OCI-LY7 (cell line): Measurements from ENCODE around the gene THSD7B.

Experiments used
- CTCF ChIP-seq: fragments of 200-600 bp; sonication (generic); conservative IDR thresholded peaks from 2 replicates; pipeline ENCODE4 v1.5.1; 2014; ENCODE audit warnings: mild to moderate bottlenecking, antibody characterized with exemption, low read length, moderate library complexity, mixed read lengths
- EZH2phosphoT487 ChIP-seq: fragments of 200-600 bp; sonication (generic); IDR thresholded peaks from 2 replicates; pipeline ENCODE4 v1.6.1; 2018; ENCODE audit warnings: low read depth, borderline replicate concordance, mild to moderate bottlenecking, mixed run types, antibody characterized with exemption, low read length, moderate library complexity, mixed read lengths

DNA sequence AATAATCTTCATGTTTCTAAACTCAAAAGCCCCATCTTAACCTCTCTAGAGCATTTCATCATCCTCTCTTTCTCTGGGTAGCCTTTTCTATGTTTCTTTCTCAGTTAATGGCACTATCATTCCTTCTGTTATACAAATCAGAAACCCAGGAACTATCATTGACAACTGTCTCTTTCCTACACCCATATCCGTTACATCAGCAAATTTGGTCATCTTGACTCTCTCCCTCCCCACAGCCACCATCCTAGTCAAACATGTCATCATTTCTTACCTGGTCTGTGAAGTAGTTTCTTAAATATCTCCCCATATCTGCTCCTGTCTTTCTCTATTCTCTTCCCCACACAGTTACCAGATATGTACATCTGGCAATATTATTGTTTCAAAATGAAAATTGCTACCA, 62.8 kb downstream of the THSD7B start:
- TF ChIP-seq CTCF = no peak
- TF ChIP-seq EZH2phosphoT487 = no peak
